Omental fat pad (tissue), 4 donors: ENCODE data around the gene ZMYND12. TPM values are rescaled to one million over a fixed set of nuclear protein-coding genes. Genes with fewer than 3 reads are reported as not detected.
"Not testable (repeated sequence)": the region's sequence is repeated elsewhere in the genome, so short reads cannot be mapped to it uniquely, and the experiment has no call there.

Experiments
- ATAC-seq: fragments of 150-250 bp; one replicate; pipeline ENCODE4 v1.9.1; 2016; ENCODE audit warnings: mild to moderate bottlenecking, moderate library complexity; ENCODE audit not compliant: low FRiP score
- DNase-seq: peaks from one replicate; pipeline ENCODE4 v3.0.0-alpha.2; 2019; ENCODE audit warnings: low spot score
- CTCF ChIP-seq, 3 donors: fragments of 450-650 bp; IDR thresholded peaks; one replicate each; pipeline ENCODE4 v1.5.1; 2016 to 2017; ENCODE audit warnings: antibody characterized with exemption in 3 of 3, mild to moderate bottlenecking in 3 of 3, moderate library complexity in 2 of 3
- total RNA-seq, 4 donors: library from RNA; depleted of rRNA; stranded (reverse); fragments of >200 nt; gene quantifications; one replicate each; pipeline ENCODE4 v1.1.0, GENCODE V29; 2016

ZMYND12 gene
- total RNA-seq, 4 donors from 2014 or later: 0.82 to 2.2 (median 1.7) TPM

- TF ChIP-seq CTCF (IDR thresholded peaks at IDR 0.05): no peak
- no peak for ATAC-seq
- DNase-seq: no peak
These were observed 23.8 kb upstream of the ZMYND12 start for GRCh38 chr1:42479621-42480020.

GRCh38 chr1:42477775-42478174, 22.0 kb upstream of the ZMYND12 start:
- no peak for DNase-seq
- ATAC-seq: no peak
- no peak for TF ChIP-seq CTCF (IDR thresholded peaks at IDR 0.05)

GRCh38 chr1:42477354-42477753, 21.5 kb upstream of the ZMYND12 start:
- ATAC-seq, DNase-seq: not testable (repeated sequence)

- no peak for TF ChIP-seq CTCF (IDR thresholded peaks at IDR 0.05)
- DNase-seq (no peak), ATAC-seq (no peak)
These were observed 20.8 kb upstream of the ZMYND12 start for GRCh38 chr1:42476605-42477004.

- no peak for ATAC-seq
- DNase-seq: no peak
- no peak for TF ChIP-seq CTCF (IDR thresholded peaks at IDR 0.05)
These were observed 13.9 kb upstream of the ZMYND12 start for GRCh38 chr1:42469727-42470126.

GRCh38 chr1:42466030-42466429, 10.2 kb upstream of the ZMYND12 start:
- TF ChIP-seq CTCF (IDR thresholded peaks at IDR 0.05): no peak
- ATAC-seq: no peak
- DNase-seq: no peak

- DNase-seq (no peak), ATAC-seq (no peak)
- no peak for TF ChIP-seq CTCF (IDR thresholded peaks at IDR 0.05)
These were observed 8.1 kb upstream of the ZMYND12 start for GRCh38 chr1:42463921-42464320.
